ENCODE data around the gene CPNE2.
A peak's percentile ranks its signal among the peaks of the same experiment; 100 is the strongest.

Gene CPNE2

GRCh38 chr16:57145046-57146021 is 53.0 kb downstream of the CPNE2 start:
- DNase-seq (ENCODE audit: low read depth), result no peak

GRCh38 chr16:57146040-57146647 is 53.8 kb downstream of the CPNE2 start:
- DNase-seq (ENCODE audit: low read depth), result no peak

DNA sequence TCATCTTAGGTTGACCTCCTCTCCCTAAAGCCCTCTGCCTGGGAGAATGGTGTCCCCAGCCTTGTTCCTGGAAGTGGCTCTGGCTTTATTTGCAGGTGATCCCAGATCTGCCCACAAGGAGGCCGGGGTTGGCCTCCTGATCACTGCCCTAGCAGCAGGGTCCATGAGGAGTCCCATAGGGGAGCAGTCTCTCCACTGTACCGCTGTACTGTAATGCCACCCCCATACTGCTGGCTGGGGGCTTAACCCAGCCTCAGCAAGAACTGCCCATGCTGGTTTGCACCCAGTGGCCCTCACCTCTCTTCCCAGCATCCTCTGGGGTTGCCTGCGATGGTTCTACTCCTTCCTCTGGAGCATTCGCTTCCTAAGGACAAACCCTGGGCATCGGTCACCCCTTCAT is 54.4 kb downstream of the CPNE2 start:
- no peak for DNase-seq (ENCODE audit: low read depth)

DNA sequence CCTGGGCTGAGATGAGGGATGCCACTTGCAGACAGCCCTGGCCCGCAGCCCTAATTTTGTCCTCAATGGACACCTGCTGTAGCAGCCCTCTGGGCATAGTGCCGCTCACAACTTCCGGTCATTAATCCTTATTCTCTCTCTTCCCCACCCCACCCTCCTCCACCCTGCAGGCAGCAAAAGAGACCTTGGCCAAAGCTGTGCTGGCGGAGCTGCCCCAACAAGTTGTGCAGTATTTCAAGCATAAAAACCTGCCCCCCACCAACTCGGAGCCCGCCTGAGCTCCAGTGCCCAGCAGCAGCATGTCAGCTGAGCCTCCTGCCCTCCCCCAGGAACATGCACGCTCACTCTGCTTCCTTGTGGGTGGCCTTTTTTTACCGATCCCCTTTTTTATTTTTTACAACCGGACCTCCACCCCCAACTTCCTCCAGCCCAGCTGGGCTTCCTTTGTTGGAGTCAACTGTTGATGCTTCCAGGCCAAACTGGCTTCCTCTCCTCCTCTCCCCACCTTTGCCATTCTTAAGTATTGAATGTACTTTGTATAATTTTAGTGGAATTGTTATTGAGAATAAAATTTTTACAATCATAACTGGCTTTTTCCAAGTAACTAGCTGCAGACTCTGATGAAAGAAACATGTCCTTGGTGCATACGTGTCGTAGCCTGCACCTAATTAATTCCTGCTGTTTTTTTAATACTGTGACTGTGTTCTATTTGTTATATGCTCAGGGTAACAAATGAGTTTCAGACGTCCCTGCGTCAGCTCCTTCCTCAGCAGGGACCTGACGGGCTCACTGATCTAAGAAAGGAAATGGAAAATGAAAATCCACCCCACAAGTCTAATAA is 55.2 kb downstream of the CPNE2 start:
- peak; percentile 80 for DNase-seq (ENCODE audit: low read depth)

GRCh38 chr16:57148481-57148880 is 56.1 kb downstream of the CPNE2 start:
- no peak for DNase-seq (ENCODE audit: low read depth)

GRCh38 chr16:57149391-57149790 is 57.0 kb downstream of the CPNE2 start:
- DNase-seq (ENCODE audit: low read depth), result no peak

DNA sequence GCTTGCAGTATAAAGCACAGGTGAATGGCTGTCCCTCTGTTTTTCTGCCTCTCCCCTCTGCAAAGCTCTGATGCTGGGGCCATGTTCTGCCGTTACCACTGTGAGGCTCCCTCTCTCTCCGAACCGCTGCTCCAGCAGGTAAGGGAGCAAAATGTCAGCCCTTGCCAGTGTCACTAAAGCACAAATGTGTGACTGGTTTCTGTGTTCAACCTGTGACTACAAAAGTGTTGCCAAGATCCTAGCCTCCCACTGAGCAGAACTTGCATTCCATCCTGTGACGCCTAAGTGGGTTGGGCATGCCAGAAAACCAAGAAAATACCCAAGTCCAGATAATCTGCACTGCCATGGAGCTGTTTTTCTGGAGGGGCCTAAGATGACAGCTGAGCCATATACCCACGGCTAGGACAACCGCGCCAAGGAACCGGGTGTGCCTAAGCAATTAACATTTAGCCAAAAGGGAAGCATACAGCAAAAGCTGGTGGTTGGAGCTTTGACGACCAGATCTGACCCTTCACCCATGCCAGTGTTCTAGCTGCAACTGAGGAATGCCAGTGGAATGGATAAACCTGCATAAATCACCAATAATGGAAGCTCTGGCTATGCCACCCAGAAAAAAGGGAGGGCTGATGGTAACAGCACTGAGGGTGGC is 58.4 kb downstream of the CPNE2 start:
- DNase-seq (ENCODE audit: low read depth), result peak; percentile 25

- DNase-seq (ENCODE audit: low read depth), result no peak
These were observed 59.0 kb downstream of the CPNE2 start for GRCh38 chr16:57151369-57151768.

- no peak for DNase-seq (ENCODE audit: low read depth)
These were observed 60.0 kb downstream of the CPNE2 start for GRCh38 chr16:57152096-57153093.

GRCh38 chr16:57153841-57154240 is 61.5 kb downstream of the CPNE2 start:
- no peak for DNase-seq (ENCODE audit: low read depth)

DNA sequence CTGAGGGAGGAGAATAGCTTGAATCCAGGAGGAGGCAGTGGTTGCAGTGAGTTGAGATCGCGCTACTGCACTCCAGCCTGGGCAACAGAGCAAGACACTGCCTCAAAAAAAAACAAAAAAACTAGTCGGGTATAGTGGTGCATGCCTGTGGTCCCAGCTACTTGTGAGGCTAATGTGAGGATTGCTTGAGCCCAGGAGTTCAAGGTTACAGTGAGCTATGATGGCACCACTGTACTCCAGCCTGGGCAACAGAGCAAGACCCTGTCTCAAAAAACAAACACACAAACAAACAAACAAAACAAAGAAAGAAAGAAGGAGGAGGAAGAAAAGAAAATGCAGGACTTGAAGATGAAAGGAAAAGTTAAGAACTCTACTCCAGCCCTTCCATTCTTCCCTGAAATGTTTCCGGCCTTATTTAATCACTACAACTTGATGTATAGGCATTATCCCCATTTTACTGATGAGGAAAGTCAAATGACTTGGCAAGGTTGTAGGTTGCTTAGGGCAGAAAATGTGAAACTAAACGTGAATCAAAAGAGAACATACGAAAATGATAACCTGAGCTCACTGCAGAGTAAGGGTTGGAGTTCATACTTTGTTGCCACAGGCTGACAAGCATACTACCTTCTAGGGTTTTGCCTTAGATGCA is 63.4 kb downstream of the CPNE2 start:
- no peak for DNase-seq (ENCODE audit: low read depth)

DNA sequence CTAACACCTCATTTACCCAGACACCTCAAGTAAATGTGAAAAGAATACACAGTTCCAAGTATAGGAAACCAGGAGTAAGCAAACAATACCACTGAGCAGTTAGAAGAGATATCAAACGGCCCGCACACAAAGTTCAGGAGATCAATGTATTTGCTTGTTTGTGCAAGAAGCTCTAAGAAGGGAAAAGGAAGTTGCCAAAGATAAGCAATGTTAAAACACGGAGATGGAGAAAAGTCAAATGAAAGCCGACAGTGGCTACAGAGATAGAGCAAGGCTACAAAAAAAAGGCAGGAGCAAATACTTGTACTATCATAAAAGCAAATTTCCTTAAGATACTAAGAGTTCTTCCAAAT is 63.9 kb downstream of the CPNE2 start:
- DNase-seq (ENCODE audit: low read depth), result no peak

DNA sequence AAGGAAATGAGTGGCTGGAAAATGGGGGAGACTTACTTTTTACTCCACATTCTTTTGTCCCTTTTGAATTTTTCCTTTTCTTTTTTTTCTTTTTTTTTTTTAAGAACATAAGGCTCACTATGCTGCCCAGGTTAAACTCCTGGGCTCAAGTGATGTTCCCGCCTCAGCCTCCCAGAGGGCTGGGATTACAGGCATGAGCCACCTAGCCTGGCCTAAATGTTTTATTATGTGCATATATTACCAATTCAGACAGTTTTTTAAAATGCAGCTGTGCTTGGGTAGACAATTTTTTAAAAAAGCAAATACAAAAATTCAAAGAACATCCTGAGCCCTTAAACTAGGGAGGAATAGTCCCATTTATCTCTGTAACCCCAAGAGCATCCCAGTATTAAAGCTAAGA is 65.2 kb downstream of the CPNE2 start:
- DNase-seq (ENCODE audit: low read depth), result no peak

GRCh38 chr16:57159447-57159846 is 67.1 kb downstream of the CPNE2 start:
- no peak for DNase-seq (ENCODE audit: low read depth)

DNA sequence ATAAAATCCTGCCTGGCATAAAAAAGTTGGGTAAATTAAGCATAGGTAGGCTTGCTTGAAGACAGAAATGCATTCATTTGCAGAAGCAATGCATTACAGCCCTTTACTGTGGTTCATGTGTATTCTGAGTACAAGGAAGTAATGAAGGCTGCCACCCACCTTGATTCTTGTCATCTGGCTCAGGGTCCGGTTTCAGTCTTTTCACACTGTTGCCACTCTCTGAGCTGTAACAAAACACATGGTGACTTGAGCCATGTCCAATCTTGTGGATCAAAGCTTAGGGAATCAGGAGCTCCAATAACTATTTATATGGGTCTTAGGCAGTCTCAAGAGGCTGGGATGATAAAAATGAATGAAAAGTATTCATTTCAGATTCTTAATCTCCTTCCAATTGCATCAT is 71.5 kb downstream of the CPNE2 start:
- no peak for DNase-seq (ENCODE audit: low read depth)

- DNase-seq (ENCODE audit: low read depth), result no peak
These were observed 73.1 kb downstream of the CPNE2 start for GRCh38 chr16:57165483-57165882.

- peak; percentile 67 for DNase-seq (ENCODE audit: low read depth)
These were observed 73.6 kb downstream of the CPNE2 start for GRCh38 chr16:57165938-57166337.

DNA sequence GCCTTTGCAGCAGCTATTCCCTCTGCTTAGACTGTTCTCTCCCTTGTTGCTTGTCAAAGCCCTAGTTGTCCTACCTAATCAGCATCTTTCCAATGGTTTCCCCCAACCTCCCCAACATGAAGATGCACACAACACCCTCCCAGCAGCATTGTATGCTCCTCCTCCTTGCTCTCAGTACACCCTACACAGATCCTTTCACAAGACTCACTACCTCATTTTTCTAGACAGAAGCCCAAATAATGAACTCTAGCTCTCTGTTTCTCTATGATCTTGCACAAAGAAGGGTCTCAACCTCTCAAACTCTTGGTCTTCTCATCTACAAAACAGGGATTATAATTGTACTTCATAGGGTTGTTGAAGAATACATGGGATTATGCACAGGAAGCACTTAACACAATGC is 74.1 kb downstream of the CPNE2 start:
- DNase-seq (ENCODE audit: low read depth), result no peak

- peak; percentile 63 for DNase-seq (ENCODE audit: low read depth)
These were observed 74.6 kb downstream of the CPNE2 start for GRCh38 chr16:57166951-57167350.

GRCh38 chr16:57167538-57167937 is 75.2 kb downstream of the CPNE2 start:
- no peak for DNase-seq (ENCODE audit: low read depth)

Data from fibroblast of gingiva (primary cell).